K562 (cell line): ENCODE results near the gene ACBD4. TPM values are rescaled to one million over a fixed set of nuclear protein-coding genes. Genes with fewer than 3 reads are reported as not detected.

Source experiments
- CREBBP ChIP-seq: IDR thresholded peaks from one replicate; pipeline ENCODE4 v1.6.1; 2012; ENCODE audit warnings: low read depth, mild to moderate bottlenecking, control low read depth, inconsistent platforms, low read length
- E2F4 ChIP-seq: sonication (generic); formaldehyde crosslinking; IDR thresholded peaks from 2 replicates; pipeline ENCODE4 v1.8.0; 2022; ENCODE audit warnings: mild to moderate bottlenecking, low read depth, missing genetic modification reagents
- FOXK1 ChIP-seq: sonication (generic); formaldehyde crosslinking; IDR thresholded peaks from 2 replicates; pipeline ENCODE4 v1.8.0; 2022; ENCODE audit warnings: missing genetic modification reagents, mild to moderate bottlenecking, borderline replicate concordance
- HOMEZ ChIP-seq: fragments of 250-450 bp; sonication (Bioruptor Pico); IDR thresholded peaks from 2 replicates; pipeline ENCODE4 v1.4.0; 2020; ENCODE audit warnings: mild to moderate bottlenecking, moderate library complexity
- HSF4 ChIP-seq: fragments of 250-450 bp; sonication (Bioruptor Pico); IDR thresholded peaks from 2 replicates; pipeline ENCODE4 v2.1.2; 2022; ENCODE audit warnings: mild to moderate bottlenecking, moderate library complexity, borderline replicate concordance
- NFATC3 ChIP-seq: fragments of 450-650 bp; IDR thresholded peaks from 2 replicates; pipeline ENCODE4 v1.6.1; 2017; ENCODE audit warnings: mild to moderate bottlenecking
- NFE2 ChIP-seq: IDR thresholded peaks from 2 replicates; pipeline ENCODE4 v1.6.1; 2014; ENCODE audit warnings: antibody characterized with exemption, low read depth
- NFXL1 ChIP-seq: fragments of 450-650 bp; formaldehyde crosslinking; IDR thresholded peaks from 2 replicates; pipeline ENCODE4 v1.4.0; 2021; ENCODE audit warnings: mild to moderate bottlenecking
- PRDM10 ChIP-seq: fragments of 450-650 bp; IDR thresholded peaks from 2 replicates; pipeline ENCODE4 v1.6.1; 2018; ENCODE audit not compliant: partially characterized antibody
- TFAP4 ChIP-seq: sonication (generic); formaldehyde crosslinking; IDR thresholded peaks from 2 replicates; pipeline ENCODE4 v1.8.0; 2022; ENCODE audit warnings: missing genetic modification reagents, mild to moderate bottlenecking, moderate library complexity, borderline replicate concordance
- UBTF ChIP-seq, 2 experiments: IDR thresholded peaks; 2 replicates each; pipeline ENCODE4 v1.6.1; 2012; ENCODE audit warnings: improper control_type of control experiment in 2 of 2, low read depth in 2 of 2, low read length in 2 of 2, borderline replicate concordance in 1 of 2
- ZBTB49 ChIP-seq: sonication (generic); formaldehyde crosslinking; IDR thresholded peaks from 2 replicates; pipeline ENCODE4 v1.8.0; 2022; ENCODE audit warnings: missing genetic modification reagents, mild to moderate bottlenecking, borderline replicate concordance
- ZFP1 ChIP-seq: fragments of 450-650 bp; formaldehyde crosslinking; IDR thresholded peaks from 2 replicates; pipeline ENCODE4 v1.4.0; 2020; ENCODE audit warnings: mild to moderate bottlenecking, mixed read lengths
- polyA plus RNA-seq, 8 experiments: library from polyadenylated mRNA; depleted of rRNA in 4 of 8; stranded (reverse) in 5 of 8; unstranded in 3 of 8; fragments of >200 nt; fragmentation: Nextera tagmentation in 2 of 8; fragmentation: Illumina TruSeq in 1 of 8; extraction: Ambion mirVana in 2 of 8; extraction: Trizol in 1 of 8; gene quantifications; 2 replicates each; pipeline versions ENCODE4 v1.2.1 to v1.2.3, GENCODE V29; 2011 to 2014; ENCODE audit warnings: inconsistent platforms in 1 of 8, missing spikeins in 1 of 8
- total RNA-seq, 7 experiments: library from RNA; depleted of rRNA in 6 of 7; stranded (reverse); fragments of >200 nt in 6 of 7; fragmentation: Illumina TruSeq in 2 of 7; extraction: Trizol in 2 of 7; gene quantifications; 2 replicates each; pipeline versions ENCODE4 v1.2.1 to v1.2.3, GENCODE V29; 2011 to 2021; ENCODE audit warnings: low replicate concordance in 1 of 7

Gene ACBD4
- total and polyA plus RNA-seq, 9 of the 15 experiments (the other 6 are each of a cell fraction or from before 2014, with no cell fraction given) = 0.14 to 6.9 (median 4.6) TPM

- TF ChIP-seq ZBTB49 (CRISPR knock-in tag) (no peak), CREBBP (no peak), PRDM10 (peak; percentile 100), HSF4 (CRISPR knock-in tag) (no peak), NFXL1 (CRISPR knock-in tag) (peak; percentile 83; the same call in 1 of the 2 replicates), E2F4 (CRISPR knock-in tag) (no peak), UBTF (IDR thresholded peaks at IDR 0.05; ENCODE audit: borderline replicate concordance in 1 of 2, low read depth in 2 of 2, low read length in 2 of 2) (no peak), TFAP4 (CRISPR knock-in tag) (no peak; the same call in 1 of the 2 replicates), FOXK1 (CRISPR knock-in tag) (no peak), NFATC3 (peak; percentile 80; the same call in 1 of the 2 replicates), ZFP1 (CRISPR knock-in tag) (no peak), HOMEZ (CRISPR knock-in tag) (no peak), NFE2 (no peak)
These were observed 12.2 kb downstream of the ACBD4 start (continued) for GRCh38 chr17:45147581-45148182.
